Measurements from ENCODE around the gene PLEKHN1.
"Not testable (repeated sequence)": the region's sequence is repeated elsewhere in the genome, so short reads cannot be mapped to it uniquely, and the experiment has no call there.

The PLEKHN1 gene

GRCh38 chr1:975365-975764 is 9.1 kb downstream of the PLEKHN1 start:
- no peak for DNase-seq (ENCODE audit: low read depth)
- TF ChIP-seq POLR2A (IDR thresholded peaks at IDR 0.05; ENCODE audit: extremely low read depth, insufficient read length) (no peak), MYC (IDR thresholded peaks at IDR 0.05; ENCODE audit: low read depth, low read length) (no peak)
- TF ChIP-seq, protein P1, sequence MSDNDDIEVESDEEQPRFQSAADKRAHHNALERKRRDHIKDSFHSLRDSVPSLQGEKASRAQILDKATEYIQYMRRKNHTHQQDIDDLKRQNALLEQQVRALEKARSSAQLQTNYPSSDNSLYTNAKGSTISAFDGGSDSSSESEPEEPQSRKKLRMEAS (IDR thresholded peaks at IDR 0.05; ENCODE audit: low read depth, low read length) = no peak
- TF ChIP-seq, protein P2, sequence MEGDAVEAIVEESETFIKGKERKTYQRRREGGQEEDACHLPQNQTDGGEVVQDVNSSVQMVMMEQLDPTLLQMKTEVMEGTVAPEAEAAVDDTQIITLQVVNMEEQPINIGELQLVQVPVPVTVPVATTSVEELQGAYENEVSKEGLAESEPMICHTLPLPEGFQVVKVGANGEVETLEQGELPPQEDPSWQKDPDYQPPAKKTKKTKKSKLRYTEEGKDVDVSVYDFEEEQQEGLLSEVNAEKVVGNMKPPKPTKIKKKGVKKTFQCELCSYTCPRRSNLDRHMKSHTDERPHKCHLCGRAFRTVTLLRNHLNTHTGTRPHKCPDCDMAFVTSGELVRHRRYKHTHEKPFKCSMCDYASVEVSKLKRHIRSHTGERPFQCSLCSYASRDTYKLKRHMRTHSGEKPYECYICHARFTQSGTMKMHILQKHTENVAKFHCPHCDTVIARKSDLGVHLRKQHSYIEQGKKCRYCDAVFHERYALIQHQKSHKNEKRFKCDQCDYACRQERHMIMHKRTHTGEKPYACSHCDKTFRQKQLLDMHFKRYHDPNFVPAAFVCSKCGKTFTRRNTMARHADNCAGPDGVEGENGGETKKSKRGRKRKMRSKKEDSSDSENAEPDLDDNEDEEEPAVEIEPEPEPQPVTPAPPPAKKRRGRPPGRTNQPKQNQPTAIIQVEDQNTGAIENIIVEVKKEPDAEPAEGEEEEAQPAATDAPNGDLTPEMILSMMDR (IDR thresholded peaks at IDR 0.05; ENCODE audit: low read depth, low read length) = no peak
- H3K4me3 ChIP-seq (ENCODE audit: low read depth, low read length) = no peak overlapping the region

- H3K4me3 ChIP-seq (ENCODE audit: low read depth, low read length) = no peak overlapping the region
- TF ChIP-seq, protein P2 (IDR thresholded peaks at IDR 0.05; ENCODE audit: low read depth, low read length) = peak; percentile 60
- no peak for TF ChIP-seq MYC (IDR thresholded peaks at IDR 0.05; ENCODE audit: low read depth, low read length)
- DNase-seq (ENCODE audit: low read depth) = peak; percentile 84
These were observed 9.8 kb downstream of the PLEKHN1 start for GRCh38 chr1:975896-976683.

DNA sequence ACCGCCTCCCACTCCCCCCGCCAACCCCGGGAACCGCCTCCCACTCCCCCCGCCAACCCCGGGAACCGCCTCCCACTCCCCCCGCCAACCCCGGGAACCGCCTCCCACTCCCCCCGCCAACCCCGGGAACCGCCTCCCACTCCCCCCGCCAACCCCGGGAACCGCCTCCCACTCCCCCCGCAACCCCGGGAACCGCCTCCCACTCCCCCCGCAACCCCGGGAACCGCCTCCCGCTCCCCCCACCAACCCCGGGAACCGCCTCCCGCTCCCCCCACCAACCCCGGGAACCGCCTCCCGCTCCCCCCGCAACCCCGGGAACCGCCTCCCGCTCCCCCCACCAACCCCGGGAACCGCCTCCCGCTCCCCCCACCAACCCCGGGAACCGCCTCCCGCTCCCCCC is 10.5 kb downstream of the PLEKHN1 start:
- H3K4me3 ChIP-seq (ENCODE audit: low read depth, low read length); DNase-seq (ENCODE audit: low read depth): not testable (repeated sequence)

GRCh38 chr1:978069-978834 is 12.0 kb downstream of the PLEKHN1 start:
- DNase-seq (ENCODE audit: low read depth) = no peak
- no peak for TF ChIP-seq MYC (IDR thresholded peaks at IDR 0.05; ENCODE audit: low read depth, low read length)
- TF ChIP-seq, protein P1 (IDR thresholded peaks at IDR 0.05; ENCODE audit: low read depth, low read length) = no peak
- TF ChIP-seq POLR2A (IDR thresholded peaks at IDR 0.05; ENCODE audit: extremely low read depth, insufficient read length) = no peak
- H3K4me3 ChIP-seq (ENCODE audit: low read depth, low read length) = no peak overlapping the region

GRCh38 chr1:978835-979743 is 12.8 kb downstream of the PLEKHN1 start:
- H3K4me3 ChIP-seq (ENCODE audit: low read depth, low read length) = no peak overlapping the region
- TF ChIP-seq, protein P2 (IDR thresholded peaks at IDR 0.05; ENCODE audit: low read depth, low read length) = no peak
- TF ChIP-seq, protein P1 (IDR thresholded peaks at IDR 0.05; ENCODE audit: low read depth, low read length) = no peak
- TF ChIP-seq POLR2A (IDR thresholded peaks at IDR 0.05; ENCODE audit: extremely low read depth, insufficient read length) = no peak
- no peak for DNase-seq (ENCODE audit: low read depth)

DNA sequence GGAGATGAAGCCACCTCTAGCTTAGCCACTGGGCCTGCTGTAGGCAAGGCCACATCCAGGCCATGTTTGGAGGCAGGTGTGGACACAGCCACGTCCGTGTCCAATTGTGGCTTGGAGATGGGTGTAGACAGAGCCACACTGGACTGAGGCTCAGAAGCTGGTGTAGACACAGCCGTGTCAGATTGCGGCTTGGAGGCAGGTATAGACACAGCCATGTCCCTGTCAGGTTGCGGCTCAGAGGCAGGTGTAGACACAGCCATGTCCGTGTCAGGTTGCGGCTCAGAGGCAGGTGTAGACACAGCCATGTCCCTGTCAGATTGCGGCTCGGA is 13.4 kb downstream of the PLEKHN1 start:
- H3K4me3 ChIP-seq (ENCODE audit: low read depth, low read length) = no peak overlapping the region
- TF ChIP-seq, protein P2 (IDR thresholded peaks at IDR 0.05; ENCODE audit: low read depth, low read length) = no peak
- DNase-seq (ENCODE audit: low read depth) = no peak
